Dendritic cell treated with granulocyte-macrophage colony-stimulating factor and Interleukin-4, amounts not matched to agents 40 ng/mL and 50 ng/mL, for 4 days (primary cell): ENCODE data around the gene C20orf141.
"Not testable (repeated sequence)": the region's sequence is repeated elsewhere in the genome, so short reads cannot be mapped to it uniquely, and the experiment has no call there.

Source experiments
- H3K27ac Mint-ChIP-seq: one replicate; pipeline ENCODE4 v1.8.0; 2022; ENCODE audit warnings: mild to moderate bottlenecking, mixed read lengths
- H3K27me3 Mint-ChIP-seq: one replicate; pipeline ENCODE4 v1.8.0; 2022; ENCODE audit warnings: mild to moderate bottlenecking, mixed read lengths
- H3K36me3 Mint-ChIP-seq: one replicate; pipeline ENCODE4 v1.8.0; 2022; ENCODE audit warnings: low read depth, mixed read lengths
- H3K4me1 Mint-ChIP-seq: one replicate; pipeline ENCODE4 v1.8.0; 2022; ENCODE audit warnings: low read depth, mixed read lengths
- H3K4me3 Mint-ChIP-seq: one replicate; pipeline ENCODE4 v1.8.0; 2022; ENCODE audit warnings: mild to moderate bottlenecking, moderate library complexity, mixed read lengths
- H3K9me3 Mint-ChIP-seq: one replicate; pipeline ENCODE4 v1.8.0; 2022; ENCODE audit warnings: mixed read lengths
- intact Hi-C: fragments of 100-400 bp; cut with micrococcal nuclease; formaldehyde crosslinking; loops from one replicate; pipeline ENCODE4 v1.15.0; 2022

C20orf141 gene

DNA sequence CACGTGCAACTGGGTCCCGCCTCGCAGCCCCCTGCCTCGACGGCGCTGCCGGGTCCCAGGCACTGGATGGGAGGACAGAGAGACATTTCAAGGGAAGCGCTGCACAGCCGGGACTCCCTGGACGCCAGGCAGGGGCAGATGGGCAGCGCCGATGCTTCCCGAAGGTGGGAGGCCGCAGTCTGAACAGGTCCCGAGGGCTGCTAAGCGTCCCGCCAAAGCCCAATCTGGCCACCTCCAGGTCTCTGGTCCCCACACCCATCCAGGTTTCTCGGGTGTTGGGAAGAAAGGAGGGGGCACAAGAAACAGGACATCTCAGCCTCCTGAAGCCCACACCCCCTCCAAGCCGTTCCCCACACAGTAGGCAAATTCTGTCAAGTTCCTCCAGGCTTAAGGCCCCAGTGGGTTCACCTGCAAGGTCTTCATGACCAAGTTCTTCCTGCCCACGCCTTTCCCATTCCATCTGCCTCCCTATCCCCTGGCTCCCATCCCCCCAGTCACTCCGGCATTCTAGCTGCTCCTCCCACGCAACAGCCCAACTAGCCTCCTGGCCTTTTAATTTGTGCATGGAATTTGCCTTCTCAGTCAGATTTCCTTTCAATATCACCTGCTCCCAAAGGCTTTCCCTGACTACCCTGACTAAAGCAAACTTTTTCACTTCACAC is 9.0 kb upstream of the C20orf141 start:
- Mint-ChIP-seq H3K9me3 (no peaks in the 10 kb centered on the region), H3K4me1 (peaks cover 11% of the 10 kb centered on the region), H3K27ac (no peak overlapping the region), H3K4me3 (no peak overlapping the region), H3K27me3 (peaks cover 74% of the 10 kb centered on the region), H3K36me3 (no peaks in the 10 kb centered on the region)
- intact Hi-C loops: no loop called here

DNA sequence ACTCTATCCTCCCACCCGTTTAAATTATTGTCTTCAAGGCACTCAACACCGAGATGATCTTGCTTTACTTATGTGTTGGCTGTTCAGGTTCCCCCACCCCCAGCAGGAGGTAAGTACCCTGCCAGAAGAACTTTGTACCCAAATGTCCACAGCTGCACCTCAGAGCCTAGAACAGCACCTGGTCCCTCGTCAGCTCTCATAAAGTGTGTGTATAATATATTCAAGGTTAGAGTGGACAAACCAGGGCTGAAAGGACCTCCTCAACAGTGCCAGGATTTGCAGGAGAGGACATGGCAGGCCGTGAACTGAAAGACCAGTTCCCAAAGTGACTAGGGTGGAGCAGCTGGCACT is 8.5 kb upstream of the C20orf141 start:
- H3K36me3 Mint-ChIP-seq: no peaks in the 10 kb centered on the region
- intact Hi-C loops: no loop called here
- no peak overlapping the region for H3K4me3 Mint-ChIP-seq
- peaks cover 71% of the 10 kb centered on the region for H3K27me3 Mint-ChIP-seq
- no peak overlapping the region for H3K27ac Mint-ChIP-seq
- peaks cover 6% of the 10 kb centered on the region for H3K4me1 Mint-ChIP-seq
- no peaks in the 10 kb centered on the region for H3K9me3 Mint-ChIP-seq

GRCh38 chr20:2807019-2807418 is 7.8 kb upstream of the C20orf141 start:
- H3K4me3 Mint-ChIP-seq: no peak overlapping the region
- H3K9me3 Mint-ChIP-seq: peaks cover 2% of the 10 kb centered on the region
- H3K4me1 Mint-ChIP-seq: peaks cover 4% of the 10 kb centered on the region
- H3K27me3 Mint-ChIP-seq: peaks cover 68% of the 10 kb centered on the region
- H3K36me3 Mint-ChIP-seq: no peaks in the 10 kb centered on the region
- intact Hi-C loops: no loop called here
- H3K27ac Mint-ChIP-seq: no peak overlapping the region

DNA sequence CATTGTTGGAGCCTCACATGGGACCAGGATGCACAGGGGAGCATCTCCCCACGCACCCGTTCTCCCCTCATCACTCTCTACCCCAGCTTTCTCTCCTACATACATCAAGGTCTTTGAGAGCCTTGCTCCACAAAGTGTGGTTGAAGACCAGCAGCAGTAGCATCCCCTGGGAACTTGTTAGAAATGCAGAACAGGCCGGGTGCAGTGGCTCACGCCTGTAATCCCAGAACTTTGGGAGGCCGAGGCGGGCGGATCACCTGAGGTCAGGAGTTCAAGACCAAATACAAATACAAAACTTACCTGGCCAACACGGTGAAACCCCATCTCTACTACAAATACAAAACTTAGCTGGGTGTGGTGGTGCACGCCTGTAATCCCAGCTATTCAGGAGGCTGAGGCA is 6.9 kb upstream of the C20orf141 start:
- H3K9me3 Mint-ChIP-seq, H3K4me3 Mint-ChIP-seq, intact Hi-C loops, H3K27ac Mint-ChIP-seq, H3K4me1 Mint-ChIP-seq, H3K36me3 Mint-ChIP-seq: not testable (repeated sequence)
- peaks cover 63% of the 10 kb centered on the region for H3K27me3 Mint-ChIP-seq

DNA sequence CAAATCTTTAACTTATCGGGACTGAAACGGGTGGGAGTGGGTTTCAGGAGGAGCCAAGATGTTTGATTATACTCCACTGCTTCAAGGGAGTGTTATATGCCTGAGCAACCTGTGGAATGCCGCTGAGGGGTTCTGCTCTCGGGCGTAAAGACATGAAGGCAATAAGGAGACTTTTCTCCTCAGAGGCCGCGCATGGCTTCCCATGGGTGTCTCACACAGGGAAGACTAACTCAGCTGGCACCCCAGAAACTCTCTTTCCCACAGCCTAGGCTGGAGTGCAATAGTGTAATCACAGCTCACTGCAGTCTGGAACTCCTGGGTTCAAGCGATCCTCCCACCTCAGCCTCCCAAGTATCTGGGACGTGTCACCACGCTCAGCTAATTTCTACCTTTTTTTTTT is 5.1 kb upstream of the C20orf141 start:
- Mint-ChIP-seq H3K4me3 (no peak overlapping the region), H3K27me3 (peaks cover 60% of the 10 kb centered on the region), H3K36me3 (no peaks in the 10 kb centered on the region), H3K4me1 (peaks cover 5% of the 10 kb centered on the region), H3K9me3 (peaks cover 8% of the 10 kb centered on the region), H3K27ac (no peak overlapping the region)
- intact Hi-C loops: no loop called here

GRCh38 chr20:2812189-2812588 is 2.6 kb upstream of the C20orf141 start:
- Mint-ChIP-seq H3K4me1 (peaks cover 10% of the 10 kb centered on the region), H3K27me3 (peaks cover 41% of the 10 kb centered on the region)

GRCh38 chr20:2814076-2814475 is 711 bp upstream of the C20orf141 start:
- Mint-ChIP-seq H3K4me3 (no peak overlapping the region), H3K27me3 (peaks cover 41% of the 10 kb centered on the region), H3K9me3 (peaks cover 8% of the 10 kb centered on the region), H3K36me3 (no peaks in the 10 kb centered on the region), H3K27ac (peak overlapping the region; percentile 16), H3K4me1 (peaks cover 10% of the 10 kb centered on the region)
- intact Hi-C loops: no loop called here

More at GRCh38 chr20:2812189-2812588, 2.6 kb upstream of the C20orf141 start:
- H3K9me3 Mint-ChIP-seq: peaks cover 8% of the 10 kb centered on the region
- intact Hi-C loops: no loop called here
- H3K4me3 Mint-ChIP-seq: no peak overlapping the region
- H3K27ac Mint-ChIP-seq: no peak overlapping the region
- H3K36me3 Mint-ChIP-seq: no peaks in the 10 kb centered on the region

DNA sequence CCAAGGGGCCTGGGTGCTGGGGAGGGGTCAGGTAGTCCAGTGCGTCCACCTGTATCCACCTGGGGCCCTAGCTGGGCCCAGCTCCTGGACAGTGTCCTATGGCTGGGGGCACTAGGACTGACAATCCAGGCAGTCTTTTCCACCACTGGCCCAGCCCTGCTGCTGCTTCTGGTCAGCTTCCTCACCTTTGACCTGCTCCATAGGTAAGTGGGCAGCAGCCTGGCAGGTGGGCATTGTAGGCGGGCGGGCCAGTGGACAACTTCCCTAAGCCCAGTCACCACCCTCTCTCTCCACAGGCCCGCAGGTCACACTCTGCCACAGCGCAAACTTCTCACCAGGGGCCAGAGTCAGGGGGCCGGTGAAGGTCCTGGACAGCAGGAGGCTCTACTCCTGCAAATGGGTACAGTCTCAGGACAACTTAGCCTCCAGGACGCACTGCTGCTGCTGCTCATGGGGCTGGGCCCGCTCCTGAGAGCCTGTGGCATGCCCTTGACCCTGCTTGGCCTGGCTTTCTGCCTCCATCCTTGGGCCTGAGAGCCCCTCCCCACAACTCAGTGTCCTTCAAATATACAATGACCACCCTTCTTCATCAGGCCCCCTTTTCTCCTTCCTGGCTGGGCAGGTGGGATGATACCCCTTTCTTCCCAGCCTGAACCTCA is 584 bp downstream of the C20orf141 start:
- Mint-ChIP-seq H3K36me3 (no peaks in the 10 kb centered on the region), H3K9me3 (peaks cover 8% of the 10 kb centered on the region), H3K4me3 (no peak overlapping the region), H3K27me3 (peaks cover 45% of the 10 kb centered on the region), H3K4me1 (peaks cover 10% of the 10 kb centered on the region), H3K27ac (peak overlapping the region; percentile 43)
- intact Hi-C loops: no loop called here

DNA sequence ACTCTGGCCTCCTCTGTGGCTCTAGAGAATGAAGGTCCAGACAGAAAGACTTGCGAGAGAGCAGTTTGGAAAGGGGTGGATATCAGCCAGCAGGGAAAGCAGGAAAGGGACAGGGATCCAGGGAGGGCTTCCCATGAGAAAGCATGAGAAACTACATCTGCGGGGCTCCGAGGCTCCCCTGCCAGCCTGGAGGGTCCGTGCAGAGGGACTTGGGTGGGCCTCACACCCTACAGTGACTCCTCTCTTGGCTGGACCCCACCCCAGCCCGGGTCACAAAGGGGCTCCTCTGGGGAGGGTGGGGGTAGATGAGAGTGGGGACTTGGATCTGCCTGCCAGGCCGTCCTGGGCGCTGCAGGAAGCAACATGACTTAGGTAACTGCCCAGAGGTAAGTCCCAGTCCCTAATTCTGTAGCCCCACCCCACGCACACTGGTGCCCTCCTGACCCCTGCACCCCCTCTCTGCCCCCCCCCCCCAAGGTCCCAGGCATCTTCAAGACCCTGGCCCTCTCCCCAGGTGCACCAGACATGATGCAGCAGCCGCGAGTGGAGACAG is 1.3 kb downstream of the C20orf141 start, which contains the start of gene TMEM239:
TSS of gene TMEM239 (plus strand) at position 335 of the 553 bp plus-strand sequence. CDS start at position 526, 191 bp downstream.
- Mint-ChIP-seq H3K4me3 (no peak within 1 kb of the TSS), H3K36me3 (no peaks in the 10 kb centered on the region), H3K27me3 (peaks cover 50% of the 10 kb centered on the region), H3K9me3 (peaks cover 8% of the 10 kb centered on the region), H3K27ac (peak within 1 kb of the TSS; percentile 43), H3K4me1 (peaks cover 10% of the 10 kb centered on the region)
- intact Hi-C loops: no loop called here

DNA sequence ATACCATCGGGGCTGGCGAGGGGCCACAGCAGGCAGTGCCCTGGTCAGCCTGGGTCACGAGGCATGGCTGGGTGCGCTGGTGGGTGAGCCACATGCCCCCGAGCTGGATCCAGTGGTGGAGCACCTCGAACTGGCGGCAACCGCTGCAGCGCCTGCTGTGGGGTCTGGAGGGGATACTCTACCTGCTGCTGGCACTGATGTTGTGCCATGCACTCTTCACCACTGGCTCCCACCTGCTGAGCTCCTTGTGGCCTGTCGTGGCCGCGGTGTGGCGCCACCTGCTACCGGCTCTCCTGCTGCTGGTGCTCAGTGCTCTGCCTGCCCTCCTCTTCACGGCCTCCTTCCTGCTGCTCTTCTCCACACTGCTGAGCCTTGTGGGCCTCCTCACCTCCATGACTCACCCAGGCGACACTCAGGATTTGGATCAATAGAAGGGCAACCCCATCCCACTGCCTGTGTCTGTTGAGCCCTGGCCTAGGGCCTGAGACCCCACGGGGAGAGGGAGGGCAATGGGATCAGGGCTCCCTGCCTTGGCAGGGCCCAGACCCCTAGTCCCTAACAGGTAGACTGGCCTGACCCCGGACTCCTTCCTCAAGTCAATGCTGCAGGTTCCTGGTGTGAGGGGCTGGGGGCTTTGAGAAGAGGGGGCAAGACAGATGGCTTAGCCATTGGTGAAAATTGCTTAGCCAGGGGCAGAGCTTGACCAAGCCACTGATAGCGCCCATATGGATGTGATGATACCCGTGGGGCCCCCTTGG is 2.0 kb downstream of the C20orf141 start:
- Mint-ChIP-seq H3K4me1 (peaks cover 15% of the 10 kb centered on the region), H3K36me3 (no peaks in the 10 kb centered on the region), H3K9me3 (peaks cover 8% of the 10 kb centered on the region), H3K27ac (no peak overlapping the region), H3K27me3 (peaks cover 52% of the 10 kb centered on the region), H3K4me3 (no peak overlapping the region)
- intact Hi-C loops: no loop called here

DNA sequence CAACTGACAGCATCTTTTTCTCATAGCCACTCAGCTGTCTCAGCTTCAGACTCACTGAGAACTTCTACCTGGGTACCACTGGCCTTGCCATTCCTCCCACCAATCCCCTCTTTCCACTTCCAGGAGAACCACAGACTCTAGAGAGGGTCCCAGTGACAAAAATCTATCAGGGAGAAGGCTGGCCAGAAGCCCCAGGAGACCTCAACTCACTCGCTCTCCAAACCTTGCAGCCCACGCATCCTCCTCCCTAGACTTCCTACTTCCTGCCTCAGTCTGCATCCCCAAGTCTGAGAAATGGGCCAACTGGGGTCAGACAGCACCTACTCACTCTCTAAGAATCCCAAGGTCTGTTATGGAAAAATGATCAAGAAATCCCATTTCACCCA is 2.5 kb downstream of the C20orf141 start:
- H3K27me3 Mint-ChIP-seq: peaks cover 58% of the 10 kb centered on the region
- H3K4me1 Mint-ChIP-seq: peaks cover 18% of the 10 kb centered on the region
- H3K27ac Mint-ChIP-seq: no peak overlapping the region
- no peak overlapping the region for H3K4me3 Mint-ChIP-seq
- intact Hi-C loops: no loop called here
- H3K36me3 Mint-ChIP-seq: no peaks in the 10 kb centered on the region
- H3K9me3 Mint-ChIP-seq: peaks cover 3% of the 10 kb centered on the region

DNA sequence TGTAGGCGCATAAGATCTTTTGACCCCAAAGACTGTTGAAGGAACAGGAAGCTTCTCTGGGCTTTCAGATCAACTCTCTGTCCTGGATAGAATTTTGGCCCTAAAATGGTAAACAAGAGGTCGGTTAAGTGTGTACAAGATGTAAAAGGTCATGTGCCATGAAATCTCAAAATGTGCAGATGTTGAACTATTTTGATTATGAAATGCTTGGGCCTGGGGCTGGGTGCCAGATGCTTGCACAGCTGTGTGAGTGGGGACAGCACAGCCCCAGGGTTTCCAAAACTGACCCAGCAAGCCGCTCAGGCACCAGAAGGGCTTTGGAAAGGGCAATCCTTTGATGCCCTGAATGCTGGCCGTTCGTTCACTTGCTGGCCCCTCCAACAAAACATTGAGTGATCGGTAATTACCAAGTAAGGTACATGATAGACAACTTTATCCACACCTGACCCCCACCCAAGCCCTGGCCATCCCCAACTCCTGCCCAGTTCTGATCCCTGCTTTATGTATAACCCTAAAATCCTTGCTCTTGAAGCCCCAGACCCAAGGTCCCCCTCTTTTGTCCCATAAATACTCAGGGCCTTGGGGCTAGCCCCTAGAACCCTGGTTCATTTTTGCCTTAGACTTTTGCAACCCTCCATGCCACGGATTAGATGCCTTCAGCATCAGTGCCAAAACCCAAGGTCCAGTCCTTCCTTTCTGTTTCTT is 3.3 kb downstream of the C20orf141 start:
- Mint-ChIP-seq H3K36me3 (no peaks in the 10 kb centered on the region), H3K4me3 (no peak overlapping the region), H3K4me1 (peaks cover 18% of the 10 kb centered on the region), H3K27ac (no peak overlapping the region), H3K9me3 (no peaks in the 10 kb centered on the region), H3K27me3 (peaks cover 57% of the 10 kb centered on the region)
- intact Hi-C loops: no loop called here

- no peak overlapping the region for H3K27ac Mint-ChIP-seq
- peaks cover 47% of the 10 kb centered on the region for H3K27me3 Mint-ChIP-seq
- intact Hi-C loops: no loop called here
- no peaks in the 10 kb centered on the region for H3K9me3 Mint-ChIP-seq
- peaks cover 9% of the 10 kb centered on the region for H3K4me1 Mint-ChIP-seq
- no peak overlapping the region for H3K4me3 Mint-ChIP-seq
- H3K36me3 Mint-ChIP-seq: no peaks in the 10 kb centered on the region
Measured at GRCh38 chr20:2820084-2820895, 5.5 kb downstream of the C20orf141 start.
